ENCODE results near the gene FOXL3.

DNA sequence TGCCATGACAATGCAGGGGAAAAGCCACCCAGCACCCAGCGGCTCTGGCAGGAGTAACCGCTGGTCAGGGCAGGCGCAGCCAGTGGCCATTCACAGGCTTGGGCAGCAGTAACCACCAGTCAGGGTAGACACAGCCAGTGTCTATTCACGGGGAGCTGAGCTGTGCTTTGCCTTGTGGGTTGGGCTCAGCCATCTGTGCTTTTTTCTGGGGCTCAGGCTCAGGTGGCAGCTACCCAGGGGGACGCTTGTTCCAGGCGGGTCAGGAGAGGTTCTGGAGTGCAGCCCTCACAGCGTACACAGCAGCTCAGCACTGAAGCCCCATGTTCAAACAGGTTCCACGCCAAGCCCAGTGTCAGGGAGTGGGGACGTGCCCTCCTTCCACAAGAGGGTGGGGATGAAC is 28.5 kb downstream of the FOXL3 start:
- TF ChIP-seq, protein P1, sequence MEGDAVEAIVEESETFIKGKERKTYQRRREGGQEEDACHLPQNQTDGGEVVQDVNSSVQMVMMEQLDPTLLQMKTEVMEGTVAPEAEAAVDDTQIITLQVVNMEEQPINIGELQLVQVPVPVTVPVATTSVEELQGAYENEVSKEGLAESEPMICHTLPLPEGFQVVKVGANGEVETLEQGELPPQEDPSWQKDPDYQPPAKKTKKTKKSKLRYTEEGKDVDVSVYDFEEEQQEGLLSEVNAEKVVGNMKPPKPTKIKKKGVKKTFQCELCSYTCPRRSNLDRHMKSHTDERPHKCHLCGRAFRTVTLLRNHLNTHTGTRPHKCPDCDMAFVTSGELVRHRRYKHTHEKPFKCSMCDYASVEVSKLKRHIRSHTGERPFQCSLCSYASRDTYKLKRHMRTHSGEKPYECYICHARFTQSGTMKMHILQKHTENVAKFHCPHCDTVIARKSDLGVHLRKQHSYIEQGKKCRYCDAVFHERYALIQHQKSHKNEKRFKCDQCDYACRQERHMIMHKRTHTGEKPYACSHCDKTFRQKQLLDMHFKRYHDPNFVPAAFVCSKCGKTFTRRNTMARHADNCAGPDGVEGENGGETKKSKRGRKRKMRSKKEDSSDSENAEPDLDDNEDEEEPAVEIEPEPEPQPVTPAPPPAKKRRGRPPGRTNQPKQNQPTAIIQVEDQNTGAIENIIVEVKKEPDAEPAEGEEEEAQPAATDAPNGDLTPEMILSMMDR (IDR thresholded peaks at IDR 0.05), result no peak
- no peak for TF ChIP-seq POLR2AphosphoS5 (IDR thresholded peaks at IDR 0.05)

Data from breast epithelium (tissue), 3 donors.